Right lobe of liver (tissue), 4 donors: ENCODE results near the gene DUSP22.

Experiments
- POLR2A ChIP-seq: fragments of 450-650 bp; IDR thresholded peaks from one replicate; pipeline ENCODE4 v1.6.1; 2017; ENCODE audit warnings: antibody characterized with exemption, mild to moderate bottlenecking
- TF ChIP-seq, protein P1 (sequence below), 4 donors: fragments of 200-600 bp in 3 of 4; fragments of 450-650 bp in 1 of 4; IDR thresholded peaks; one replicate each; pipeline versions ENCODE4 v1.5.1 to v1.8.0; 2016 to 2022; ENCODE audit warnings: antibody characterized with exemption in 4 of 4, mild to moderate bottlenecking in 2 of 4
- donor health status: DM: no; HTN: no; CAD: no.
- donor health status: DM: no; HTN: no; CAD: no.
- donor health status: DM: no; HTN: yes; CAD: no.

DNA sequence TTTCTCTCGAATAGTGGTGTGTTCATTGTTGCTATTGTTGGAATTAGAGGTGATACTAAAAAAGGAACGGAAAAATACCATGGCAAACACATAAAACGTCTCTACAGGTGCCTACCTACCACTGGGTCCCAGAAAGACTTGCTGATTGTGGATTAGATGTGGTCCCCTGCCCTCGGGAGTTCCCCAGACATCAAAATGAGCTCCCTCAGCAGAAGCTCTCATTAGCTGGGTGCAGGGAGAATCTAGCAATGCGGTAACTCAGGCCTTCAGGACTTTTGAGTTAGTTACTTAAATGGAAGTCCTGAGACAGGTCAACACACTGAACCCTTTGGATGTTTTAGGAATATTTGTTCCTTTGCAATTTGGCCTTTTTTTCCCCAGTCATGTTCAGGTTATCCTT, 105.3 kb downstream of the DUSP22 start:
- TF ChIP-seq, protein P1, sequence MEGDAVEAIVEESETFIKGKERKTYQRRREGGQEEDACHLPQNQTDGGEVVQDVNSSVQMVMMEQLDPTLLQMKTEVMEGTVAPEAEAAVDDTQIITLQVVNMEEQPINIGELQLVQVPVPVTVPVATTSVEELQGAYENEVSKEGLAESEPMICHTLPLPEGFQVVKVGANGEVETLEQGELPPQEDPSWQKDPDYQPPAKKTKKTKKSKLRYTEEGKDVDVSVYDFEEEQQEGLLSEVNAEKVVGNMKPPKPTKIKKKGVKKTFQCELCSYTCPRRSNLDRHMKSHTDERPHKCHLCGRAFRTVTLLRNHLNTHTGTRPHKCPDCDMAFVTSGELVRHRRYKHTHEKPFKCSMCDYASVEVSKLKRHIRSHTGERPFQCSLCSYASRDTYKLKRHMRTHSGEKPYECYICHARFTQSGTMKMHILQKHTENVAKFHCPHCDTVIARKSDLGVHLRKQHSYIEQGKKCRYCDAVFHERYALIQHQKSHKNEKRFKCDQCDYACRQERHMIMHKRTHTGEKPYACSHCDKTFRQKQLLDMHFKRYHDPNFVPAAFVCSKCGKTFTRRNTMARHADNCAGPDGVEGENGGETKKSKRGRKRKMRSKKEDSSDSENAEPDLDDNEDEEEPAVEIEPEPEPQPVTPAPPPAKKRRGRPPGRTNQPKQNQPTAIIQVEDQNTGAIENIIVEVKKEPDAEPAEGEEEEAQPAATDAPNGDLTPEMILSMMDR (IDR thresholded peaks at IDR 0.05) = no peak
- no peak for TF ChIP-seq POLR2A
